Neural cell (in vitro differentiated cells): Measurements from ENCODE around the gene TTLL5.

Experiments
- EP300 ChIP-seq: fragments of 450-650 bp; conservative IDR thresholded peaks from 2 replicates; pipeline ENCODE4 v1.6.1; 2014; ENCODE audit warnings: antibody characterized with exemption, mild to moderate bottlenecking, moderate library complexity; ENCODE audit not compliant: poor library complexity, severe bottlenecking
- EZH2 ChIP-seq: fragments of 200-600, 300-800 bp; shearing (Covaris generic), sonication (generic); IDR thresholded peaks from 2 replicates; pipeline ENCODE4 v1.6.1; 2014; ENCODE audit warnings: antibody characterized with exemption, low read length, borderline replicate concordance, mild to moderate bottlenecking; ENCODE audit not compliant: insufficient read depth, poor library complexity, severe bottlenecking
- MXI1 ChIP-seq: fragments of 450-650 bp; conservative IDR thresholded peaks from 2 replicates; pipeline ENCODE4 v1.6.1; 2014; ENCODE audit warnings: antibody characterized with exemption, mild to moderate bottlenecking; ENCODE audit not compliant: poor library complexity, severe bottlenecking
- POLR2AphosphoS5 ChIP-seq: IDR thresholded peaks from 2 replicates; pipeline ENCODE4 v1.6.1; 2012
- RAD21 ChIP-seq: fragments of 450-650 bp; conservative IDR thresholded peaks from 2 replicates; pipeline ENCODE4 v1.6.1; 2014; ENCODE audit warnings: antibody characterized with exemption, mild to moderate bottlenecking, moderate library complexity
- SMC3 ChIP-seq: fragments of 450-650 bp; conservative IDR thresholded peaks from 2 replicates; pipeline ENCODE4 v1.6.1; 2014; ENCODE audit warnings: antibody characterized with exemption, mild to moderate bottlenecking, moderate library complexity; ENCODE audit not compliant: poor library complexity
- TAF1 ChIP-seq: IDR thresholded peaks from 2 replicates; pipeline ENCODE4 v1.6.1; 2012; ENCODE audit warnings: low read depth
- TF ChIP-seq, protein P1 (sequence below): fragments of 450-650 bp; IDR thresholded peaks from 2 replicates; pipeline ENCODE4 v1.5.1; 2014; ENCODE audit warnings: antibody characterized with exemption, mild to moderate bottlenecking, moderate library complexity; ENCODE audit not compliant: poor library complexity, severe bottlenecking

DNA sequence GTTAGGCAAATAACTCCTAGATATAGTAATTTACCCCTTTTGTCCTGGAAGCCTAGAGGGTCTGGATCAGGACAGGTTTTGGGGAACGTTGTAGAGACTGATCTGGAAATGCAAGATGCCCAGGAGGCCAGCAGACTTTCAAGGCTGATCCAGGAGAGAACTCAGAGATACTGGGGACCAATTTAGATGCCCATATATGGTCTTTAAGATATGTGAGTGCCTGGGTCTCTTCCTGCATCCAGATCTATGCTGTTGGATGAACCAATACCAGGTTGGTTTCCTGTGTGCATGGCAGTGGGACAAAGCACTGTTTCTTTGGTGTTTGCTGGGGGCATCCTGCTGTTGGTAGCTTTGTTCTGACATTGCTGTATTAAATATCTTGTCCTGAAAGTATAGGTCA lies 5.8 kb upstream of the TTLL5 start:
- TF ChIP-seq POLR2AphosphoS5 (no peak), EZH2 (no peak), EP300 (no peak), RAD21 (no peak), SMC3 (no peak), TAF1 (no peak), MXI1 (no peak)
- TF ChIP-seq, protein P1, sequence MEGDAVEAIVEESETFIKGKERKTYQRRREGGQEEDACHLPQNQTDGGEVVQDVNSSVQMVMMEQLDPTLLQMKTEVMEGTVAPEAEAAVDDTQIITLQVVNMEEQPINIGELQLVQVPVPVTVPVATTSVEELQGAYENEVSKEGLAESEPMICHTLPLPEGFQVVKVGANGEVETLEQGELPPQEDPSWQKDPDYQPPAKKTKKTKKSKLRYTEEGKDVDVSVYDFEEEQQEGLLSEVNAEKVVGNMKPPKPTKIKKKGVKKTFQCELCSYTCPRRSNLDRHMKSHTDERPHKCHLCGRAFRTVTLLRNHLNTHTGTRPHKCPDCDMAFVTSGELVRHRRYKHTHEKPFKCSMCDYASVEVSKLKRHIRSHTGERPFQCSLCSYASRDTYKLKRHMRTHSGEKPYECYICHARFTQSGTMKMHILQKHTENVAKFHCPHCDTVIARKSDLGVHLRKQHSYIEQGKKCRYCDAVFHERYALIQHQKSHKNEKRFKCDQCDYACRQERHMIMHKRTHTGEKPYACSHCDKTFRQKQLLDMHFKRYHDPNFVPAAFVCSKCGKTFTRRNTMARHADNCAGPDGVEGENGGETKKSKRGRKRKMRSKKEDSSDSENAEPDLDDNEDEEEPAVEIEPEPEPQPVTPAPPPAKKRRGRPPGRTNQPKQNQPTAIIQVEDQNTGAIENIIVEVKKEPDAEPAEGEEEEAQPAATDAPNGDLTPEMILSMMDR, result no peak
